ENCODE measurements around the gene MGLL.

The MGLL gene

DNA sequence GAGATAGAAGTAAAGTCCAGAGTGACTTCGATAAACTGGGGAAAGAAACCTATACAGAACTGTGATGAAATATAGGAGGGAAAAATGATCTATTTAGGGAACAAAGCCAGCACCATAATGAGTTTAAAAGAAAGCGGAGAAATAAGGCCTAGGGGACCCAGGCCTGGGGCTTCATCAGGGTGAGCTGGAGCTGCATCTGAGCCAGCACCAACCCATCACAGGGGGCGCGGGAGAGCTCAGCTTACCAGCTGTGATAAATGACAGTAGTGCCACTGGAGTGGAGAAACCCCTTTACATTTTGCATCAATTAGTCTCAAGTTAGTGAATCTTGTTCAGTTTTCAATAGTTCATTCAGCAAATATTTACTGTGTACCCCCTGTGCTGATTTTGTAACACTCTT lies 172.1 kb downstream of the MGLL start:
- no peak overlapping the region for H2AFZ ChIP-seq (ENCODE audit: low read depth)
- no peaks in the 10 kb centered on the region for H3K4me1 ChIP-seq (ENCODE audit: low read depth, poor library complexity, severe bottlenecking)
- no peaks in the 10 kb centered on the region for H3K79me2 ChIP-seq (ENCODE audit: insufficient read depth, low read depth)
- H3K4me2 ChIP-seq, result no peak overlapping the region
- H3K9ac ChIP-seq, result no peak overlapping the region
- no peaks in the 10 kb centered on the region for H4K20me1 ChIP-seq (ENCODE audit: insufficient read depth)
- H3K27me3 ChIP-seq (ENCODE audit: insufficient read depth, low read depth), result no peaks in the 10 kb centered on the region
- TF ChIP-seq, protein P1, sequence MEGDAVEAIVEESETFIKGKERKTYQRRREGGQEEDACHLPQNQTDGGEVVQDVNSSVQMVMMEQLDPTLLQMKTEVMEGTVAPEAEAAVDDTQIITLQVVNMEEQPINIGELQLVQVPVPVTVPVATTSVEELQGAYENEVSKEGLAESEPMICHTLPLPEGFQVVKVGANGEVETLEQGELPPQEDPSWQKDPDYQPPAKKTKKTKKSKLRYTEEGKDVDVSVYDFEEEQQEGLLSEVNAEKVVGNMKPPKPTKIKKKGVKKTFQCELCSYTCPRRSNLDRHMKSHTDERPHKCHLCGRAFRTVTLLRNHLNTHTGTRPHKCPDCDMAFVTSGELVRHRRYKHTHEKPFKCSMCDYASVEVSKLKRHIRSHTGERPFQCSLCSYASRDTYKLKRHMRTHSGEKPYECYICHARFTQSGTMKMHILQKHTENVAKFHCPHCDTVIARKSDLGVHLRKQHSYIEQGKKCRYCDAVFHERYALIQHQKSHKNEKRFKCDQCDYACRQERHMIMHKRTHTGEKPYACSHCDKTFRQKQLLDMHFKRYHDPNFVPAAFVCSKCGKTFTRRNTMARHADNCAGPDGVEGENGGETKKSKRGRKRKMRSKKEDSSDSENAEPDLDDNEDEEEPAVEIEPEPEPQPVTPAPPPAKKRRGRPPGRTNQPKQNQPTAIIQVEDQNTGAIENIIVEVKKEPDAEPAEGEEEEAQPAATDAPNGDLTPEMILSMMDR (conservative IDR thresholded peaks at IDR 0.05; ENCODE audit: low read depth, low read length), result no peak
- no peak overlapping the region for H3K4me3 ChIP-seq (IDR thresholded peaks at IDR 0.05; ENCODE audit: insufficient read depth, low read depth, low read length)
- H3K27ac ChIP-seq, result no peak overlapping the region
- H3K36me3 ChIP-seq (ENCODE audit: insufficient read depth), result no peaks in the 10 kb centered on the region

- H3K9ac ChIP-seq, result no peak overlapping the region
- H3K27me3 ChIP-seq (ENCODE audit: insufficient read depth, low read depth), result no peaks in the 10 kb centered on the region
- H3K4me2 ChIP-seq, result no peak overlapping the region
- H3K36me3 ChIP-seq (ENCODE audit: insufficient read depth), result no peaks in the 10 kb centered on the region
- H3K4me3 ChIP-seq (IDR thresholded peaks at IDR 0.05; ENCODE audit: insufficient read depth, low read depth, low read length), result no peak overlapping the region
- no peaks in the 10 kb centered on the region for H3K79me2 ChIP-seq (ENCODE audit: insufficient read depth, low read depth)
- no peak overlapping the region for H2AFZ ChIP-seq (ENCODE audit: low read depth)
- H4K20me1 ChIP-seq (ENCODE audit: insufficient read depth), result no peaks in the 10 kb centered on the region
- H3K27ac ChIP-seq, result no peak overlapping the region
- H3K4me1 ChIP-seq (ENCODE audit: low read depth, poor library complexity, severe bottlenecking), result no peaks in the 10 kb centered on the region
- TF ChIP-seq, protein P1 (conservative IDR thresholded peaks at IDR 0.05; ENCODE audit: low read depth, low read length), result no peak
Measured at GRCh38 chr3:127647845-127648204, 174.5 kb downstream of the MGLL start.

DNA sequence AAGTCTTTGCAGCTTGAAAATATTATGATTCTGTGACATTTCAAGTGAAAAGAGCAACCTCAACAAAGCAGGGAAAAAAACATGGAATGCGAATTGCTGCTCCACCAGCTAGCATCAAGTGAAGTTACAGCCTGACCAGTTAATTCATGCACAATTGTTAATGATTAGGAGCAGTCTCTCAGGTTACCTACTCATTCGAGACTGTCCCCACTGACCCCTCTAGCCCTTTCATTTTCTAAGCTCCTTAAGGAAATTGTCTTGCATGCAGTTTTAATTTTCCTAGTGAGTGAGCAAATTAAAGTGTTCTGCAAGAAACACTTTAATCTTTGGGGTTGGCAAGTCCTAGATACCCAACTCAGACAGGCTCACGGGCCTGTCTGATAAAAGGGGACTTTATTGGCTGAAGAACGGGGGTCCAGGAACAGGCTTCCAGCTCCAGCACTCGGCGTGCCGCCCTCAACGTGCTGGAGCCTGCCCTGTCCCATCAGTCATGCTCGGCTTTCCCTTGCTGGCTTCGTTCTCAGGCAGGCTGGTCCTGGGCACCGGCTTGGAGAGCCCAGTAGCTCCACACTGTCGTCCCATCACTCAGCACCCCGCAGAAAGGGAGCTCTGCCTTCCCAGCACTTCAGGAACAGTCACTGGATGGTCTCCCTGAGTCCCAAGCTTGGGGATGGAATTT lies 175.0 kb downstream of the MGLL start:
- no peak overlapping the region for H3K4me2 ChIP-seq
- H4K20me1 ChIP-seq (ENCODE audit: insufficient read depth), result no peaks in the 10 kb centered on the region
- no peak overlapping the region for H3K9ac ChIP-seq
- H3K27ac ChIP-seq, result no peak overlapping the region
- no peak overlapping the region for H3K4me3 ChIP-seq (IDR thresholded peaks at IDR 0.05; ENCODE audit: insufficient read depth, low read depth, low read length)
- no peaks in the 10 kb centered on the region for H3K27me3 ChIP-seq (ENCODE audit: insufficient read depth, low read depth)
- H3K4me1 ChIP-seq (ENCODE audit: low read depth, poor library complexity, severe bottlenecking), result no peaks in the 10 kb centered on the region
- no peaks in the 10 kb centered on the region for H3K79me2 ChIP-seq (ENCODE audit: insufficient read depth, low read depth)
- TF ChIP-seq, protein P1 (conservative IDR thresholded peaks at IDR 0.05; ENCODE audit: low read depth, low read length), result no peak
- H3K36me3 ChIP-seq (ENCODE audit: insufficient read depth), result no peaks in the 10 kb centered on the region
- 0 out of 2 replicates have a peak overlapping the region, but pooled peaks have one; percentile 11 for H2AFZ ChIP-seq (ENCODE audit: low read depth)

GRCh38 chr3:127646501-127647046 lies 175.7 kb downstream of the MGLL start:
- Histone ChIP-seq H3K27ac (no peak overlapping the region), H2AFZ (ENCODE audit: low read depth) (0 out of 2 replicates have a peak overlapping the region, but pooled peaks have one; percentile 11), H3K4me2 (no peak overlapping the region), H3K36me3 (ENCODE audit: insufficient read depth) (no peaks in the 10 kb centered on the region), H3K9ac (no peak overlapping the region), H3K4me1 (ENCODE audit: low read depth, poor library complexity, severe bottlenecking) (no peaks in the 10 kb centered on the region), H3K27me3 (ENCODE audit: insufficient read depth, low read depth) (no peaks in the 10 kb centered on the region), H3K79me2 (ENCODE audit: insufficient read depth, low read depth) (no peaks in the 10 kb centered on the region), H4K20me1 (ENCODE audit: insufficient read depth) (no peaks in the 10 kb centered on the region), H3K4me3 (IDR thresholded peaks at IDR 0.05; ENCODE audit: insufficient read depth, low read depth, low read length) (no peak overlapping the region)
- TF ChIP-seq, protein P1 (conservative IDR thresholded peaks at IDR 0.05; ENCODE audit: low read depth, low read length), result no peak

Data from KMS-11 (cell line).